Heart left ventricle (tissue), 13 donors: ENCODE results near the gene ARMC5.

ENCODE experiments used
- CTCF ChIP-seq, 12 donors: fragments of 200-600 bp; sonication (generic) in 4 of 12; IDR thresholded peaks; one replicate each; pipeline versions ENCODE4 v1.5.0 to v1.8.0; 2018 to 2022; ENCODE audit warnings: antibody characterized with exemption in 12 of 12, mild to moderate bottlenecking in 5 of 12
- POLR2A ChIP-seq, 2 donors: fragments of 450-650 bp; IDR thresholded peaks; one replicate each; pipeline ENCODE4 v1.6.1; 2017; ENCODE audit warnings: antibody characterized with exemption in 2 of 2, mild to moderate bottlenecking in 2 of 2, moderate library complexity in 2 of 2
- donor health status: ischemic (EF 13 %, LVEDD 7.1; RV severe dilation, severe dysfunction).
- donor health status: DM: no; HTN: yes; CAD: no.
- donor health status: DM: no; HTN: no; CAD: no.
- donor health status: ischemic (EF 25% LVEDD 6.9; RV normal size, moderate dysfunction).
- donor health status: ischemic (EF 25% LVEDD 5.7; RV mildly dilated, moderate dysfunction).
- donor health status: ischemic (EF 35%, LVEDD 5.7; RV mildly dilated, moderate dysfunction).
- donor health status: nonischemic (EF 11% LVEDD 7.7; RV severe dilation, severe dysfunction).
- donor health status: DM: yes; HTN: yes; CAD: no.
- donor health status: PGD.
- donor health status: ischemic (EF 29% LVEDD 5.4; RV normal size, mild dysfunction).
- donor health status: nonischemic (EF 23%, LVEDD 6.1; RV moderate dilation, normal function).

GRCh38 chr16:31489298-31489564 is 29.9 kb downstream of the ARMC5 start:
- TF ChIP-seq CTCF (IDR thresholded peaks at IDR 0.05): no peak
- no peak for TF ChIP-seq POLR2A (IDR thresholded peaks at IDR 0.05)
